Muscle of arm (tissue), 12 donors: Measurements from ENCODE around the gene ATF7IP. TPM values are rescaled to one million over a fixed set of nuclear protein-coding genes. Genes with fewer than 3 reads are reported as not detected.
"Not testable (repeated sequence)": the region's sequence is repeated elsewhere in the genome, so short reads cannot be mapped to it uniquely, and the experiment has no call there.

Experiments used
- DNase-seq: peaks from one replicate; pipeline ENCODE4 v3.0.0-alpha.2; 2013
- polyA plus RNA-seq, 12 donors: library from polyadenylated mRNA; unstranded; fragments of 120-200 nt; gene quantifications; one replicate each; pipeline ENCODE4 v1.2.1, GENCODE V29; 2013; ENCODE audit not compliant: insufficient read length in 12 of 12

Gene ATF7IP
- polyA plus RNA-seq, 12 donors: 20.0 to 62.0 (median 39.0) TPM; not detected in 1

- DNase-seq: peak; percentile 6
Measured at GRCh38 chr12:14364583-14365271, 755 bp upstream of the ATF7IP start.

GRCh38 chr12:14366209-14367039 is 942 bp downstream of the ATF7IP start:
- DNase-seq: peak; percentile 42

GRCh38 chr12:14367040-14367661 is 1.7 kb downstream of the ATF7IP start:
- peak; percentile 18 for DNase-seq

- no peak for DNase-seq
Measured at GRCh38 chr12:14369311-14369710, 3.8 kb downstream of the ATF7IP start.

- no peak for DNase-seq
Measured at GRCh38 chr12:14373217-14373616, 7.7 kb downstream of the ATF7IP start.

GRCh38 chr12:14379508-14379907 is 14.0 kb downstream of the ATF7IP start:
- DNase-seq: no peak

- peak; percentile 82 for DNase-seq
Measured at GRCh38 chr12:14384783-14385638, 19.5 kb downstream of the ATF7IP start.

- no peak for DNase-seq
Measured at GRCh38 chr12:14387219-14387871, 21.9 kb downstream of the ATF7IP start.

GRCh38 chr12:14390449-14390848 is 25.0 kb downstream of the ATF7IP start:
- no peak for DNase-seq

- no peak for DNase-seq
Measured at GRCh38 chr12:14390870-14391530, 25.5 kb downstream of the ATF7IP start.

GRCh38 chr12:14393751-14394150 is 28.3 kb downstream of the ATF7IP start:
- DNase-seq: no peak

GRCh38 chr12:14394317-14395073 is 29.0 kb downstream of the ATF7IP start:
- DNase-seq: peak; percentile 65

- DNase-seq: no peak
Measured at GRCh38 chr12:14395074-14395778, 29.7 kb downstream of the ATF7IP start.

- DNase-seq: no peak
Measured at GRCh38 chr12:14396071-14396470, 30.6 kb downstream of the ATF7IP start.

- no peak for DNase-seq
Measured at GRCh38 chr12:14399871-14400270, 34.4 kb downstream of the ATF7IP start.

GRCh38 chr12:14400599-14400998 is 35.1 kb downstream of the ATF7IP start:
- no peak for DNase-seq

- DNase-seq: not testable (repeated sequence)
Measured at GRCh38 chr12:14401267-14401666, 35.8 kb downstream of the ATF7IP start.

- DNase-seq: no peak
Measured at GRCh38 chr12:14402697-14403096, 37.2 kb downstream of the ATF7IP start.

- no peak for DNase-seq
Measured at GRCh38 chr12:14403293-14403692, 37.8 kb downstream of the ATF7IP start.
